Epithelial cell of esophagus (primary cell): ENCODE data around the gene PPP2R2C.

Source experiments
- DNase-seq: peaks from one replicate; pipeline ENCODE4 v3.0.0; 2010; ENCODE audit warnings: low read depth
- H3K4me3 ChIP-seq: 2 replicates; pipeline ENCODE4 v1.5.1; 2011; ENCODE audit warnings: mild to moderate bottlenecking, low read length, control low read depth
- TF ChIP-seq, protein P1 (sequence below): IDR thresholded peaks from 2 replicates; pipeline ENCODE4 v1.5.1; 2011; ENCODE audit warnings: low read depth, mild to moderate bottlenecking, low read length, control low read depth, inconsistent platforms; ENCODE audit not compliant: insufficient read depth; ENCODE audit errors: missing control alignments

The PPP2R2C gene

DNA sequence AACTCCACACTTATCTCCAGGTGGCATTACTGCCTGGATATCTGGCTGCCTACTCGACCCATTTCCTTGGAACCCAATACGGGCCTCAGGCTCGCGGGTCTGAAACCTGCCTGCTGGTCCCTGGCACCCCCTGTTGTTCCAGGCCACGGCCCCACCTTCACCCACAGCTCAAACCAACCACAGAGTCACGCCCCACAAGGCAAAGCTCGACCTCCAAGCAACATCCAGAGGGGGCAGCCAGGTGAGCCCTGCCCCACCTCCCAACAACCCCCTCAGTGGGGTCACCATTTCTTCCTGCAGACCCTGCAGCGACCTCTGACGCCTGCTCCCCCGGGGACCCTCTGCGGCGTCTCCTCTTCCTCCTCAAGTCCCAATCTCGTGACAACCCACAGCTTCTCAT, 126.5 kb downstream of the PPP2R2C start:
- DNase-seq, result no peak
- TF ChIP-seq, protein P1, sequence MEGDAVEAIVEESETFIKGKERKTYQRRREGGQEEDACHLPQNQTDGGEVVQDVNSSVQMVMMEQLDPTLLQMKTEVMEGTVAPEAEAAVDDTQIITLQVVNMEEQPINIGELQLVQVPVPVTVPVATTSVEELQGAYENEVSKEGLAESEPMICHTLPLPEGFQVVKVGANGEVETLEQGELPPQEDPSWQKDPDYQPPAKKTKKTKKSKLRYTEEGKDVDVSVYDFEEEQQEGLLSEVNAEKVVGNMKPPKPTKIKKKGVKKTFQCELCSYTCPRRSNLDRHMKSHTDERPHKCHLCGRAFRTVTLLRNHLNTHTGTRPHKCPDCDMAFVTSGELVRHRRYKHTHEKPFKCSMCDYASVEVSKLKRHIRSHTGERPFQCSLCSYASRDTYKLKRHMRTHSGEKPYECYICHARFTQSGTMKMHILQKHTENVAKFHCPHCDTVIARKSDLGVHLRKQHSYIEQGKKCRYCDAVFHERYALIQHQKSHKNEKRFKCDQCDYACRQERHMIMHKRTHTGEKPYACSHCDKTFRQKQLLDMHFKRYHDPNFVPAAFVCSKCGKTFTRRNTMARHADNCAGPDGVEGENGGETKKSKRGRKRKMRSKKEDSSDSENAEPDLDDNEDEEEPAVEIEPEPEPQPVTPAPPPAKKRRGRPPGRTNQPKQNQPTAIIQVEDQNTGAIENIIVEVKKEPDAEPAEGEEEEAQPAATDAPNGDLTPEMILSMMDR, result no peak
- no peak overlapping the region for H3K4me3 ChIP-seq

DNA sequence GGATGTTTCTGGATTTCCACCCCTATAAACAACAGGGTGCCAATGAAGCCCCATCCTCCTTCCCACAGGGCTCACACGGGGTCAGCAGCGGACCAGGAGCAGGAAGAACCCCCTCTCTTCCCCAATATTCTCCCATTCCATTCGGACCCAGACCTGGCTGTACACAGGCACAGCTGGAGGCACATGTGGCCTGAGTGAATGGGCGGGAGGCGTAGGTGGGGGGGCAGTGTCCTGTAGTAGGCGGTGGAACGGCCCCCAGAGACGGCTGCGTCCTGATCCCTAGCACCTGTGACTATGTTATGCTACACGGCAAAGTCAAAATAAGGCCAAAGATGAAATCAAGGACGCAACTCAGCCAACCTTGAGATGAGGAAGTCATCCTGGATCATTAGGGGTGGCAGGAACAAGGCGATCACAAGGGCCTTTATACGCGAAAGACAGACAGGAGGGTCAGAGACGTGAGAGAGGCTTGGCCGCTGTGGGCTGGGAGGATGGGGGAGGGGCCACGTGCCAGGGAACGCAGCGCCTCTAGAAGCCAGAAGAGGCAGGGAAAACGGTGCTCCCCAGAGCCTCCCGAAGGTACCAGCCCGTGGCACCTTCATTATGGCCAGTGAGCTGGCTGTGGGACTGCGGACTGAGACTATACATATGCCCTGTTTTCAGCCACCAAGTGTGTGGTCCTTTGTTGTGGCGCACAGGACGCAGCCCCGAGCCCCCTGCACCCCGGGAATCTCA, 127.2 kb downstream of the PPP2R2C start:
- no peak for DNase-seq
- TF ChIP-seq, protein P1, result no peak
- no peak overlapping the region for H3K4me3 ChIP-seq

DNA sequence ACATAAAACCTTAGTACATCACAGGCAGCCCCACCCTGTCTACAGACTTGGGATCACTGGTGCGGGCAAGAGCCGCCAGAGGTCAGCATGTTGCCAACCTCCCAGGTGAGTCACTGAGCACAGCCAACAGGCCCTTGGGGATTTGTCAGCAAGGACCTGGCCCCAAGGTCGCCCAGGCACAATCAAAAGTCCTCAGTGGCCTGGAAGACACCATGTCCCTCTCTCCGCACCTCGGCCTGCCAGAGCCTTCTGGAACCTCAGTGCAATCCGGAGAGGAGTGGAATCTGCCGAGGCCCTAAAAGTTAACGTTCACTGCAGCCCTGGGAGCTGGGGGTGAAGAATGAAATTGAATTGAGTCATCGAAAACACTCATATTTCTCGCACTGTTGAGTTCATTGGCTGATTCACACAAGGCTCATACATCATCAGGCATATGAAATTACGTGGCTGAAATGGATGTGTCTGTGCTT, 128.4 kb downstream of the PPP2R2C start:
- TF ChIP-seq, protein P1, result no peak
- DNase-seq, result peak; percentile 73
- no peak overlapping the region for H3K4me3 ChIP-seq

DNA sequence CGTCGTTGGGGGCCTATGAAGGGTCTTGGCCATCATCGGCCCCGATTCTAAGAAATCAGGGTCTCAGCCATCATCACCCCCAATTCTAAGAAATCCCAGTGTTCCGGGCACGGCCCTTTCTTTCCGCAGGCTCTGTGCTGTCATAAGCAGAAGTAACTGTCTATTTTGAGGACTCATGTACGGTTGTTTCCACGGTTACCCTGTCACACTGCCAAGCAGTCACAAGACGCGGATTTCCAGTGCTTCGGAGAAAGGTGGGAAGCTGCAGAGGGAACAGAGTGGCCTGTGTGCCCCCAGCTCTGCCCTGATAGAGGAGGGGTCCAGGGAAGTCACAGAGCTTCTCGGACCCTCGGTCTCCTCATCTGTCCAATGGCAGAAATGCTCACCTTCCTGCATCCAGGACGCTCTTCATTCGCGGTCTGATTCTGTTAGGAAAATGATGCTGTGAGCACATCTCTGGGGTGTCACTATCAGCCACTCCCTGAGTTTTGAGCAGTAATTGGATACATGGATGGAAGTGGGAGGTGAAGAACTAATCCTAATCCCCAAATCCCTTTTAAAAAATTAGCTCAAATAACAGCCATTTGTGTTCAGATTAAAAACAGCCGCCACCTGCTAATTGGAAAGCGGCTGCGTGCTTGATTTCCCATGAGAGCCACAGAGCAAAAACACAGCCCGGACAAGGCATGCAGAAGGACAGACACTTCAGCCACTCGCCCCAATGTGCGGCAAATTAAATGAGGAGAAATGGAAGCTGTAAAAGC, 129.7 kb downstream of the PPP2R2C start:
- TF ChIP-seq, protein P1, result no peak

DNA sequence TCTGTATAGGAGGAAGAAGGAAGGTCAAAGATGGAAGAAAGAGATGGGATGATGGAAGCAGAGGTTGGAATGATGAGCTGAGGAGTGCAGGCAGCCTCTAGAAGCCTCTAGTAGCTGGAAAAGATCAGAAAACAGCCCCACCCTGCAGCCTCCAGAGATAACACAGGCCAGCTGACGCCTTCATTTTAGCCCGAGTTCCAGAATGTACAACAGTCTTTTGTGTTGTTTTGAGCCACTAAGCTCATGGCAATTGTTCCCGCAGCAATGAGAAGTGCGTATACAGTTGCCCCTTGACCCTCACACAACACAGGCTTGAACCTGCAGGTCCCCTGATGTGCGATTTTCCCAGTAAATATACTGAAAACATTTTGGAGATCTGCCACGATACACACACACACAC, 130.7 kb downstream of the PPP2R2C start:
- H3K4me3 ChIP-seq, result no peak overlapping the region
- no peak for DNase-seq
- TF ChIP-seq, protein P1, result no peak

More for the DNA sequence above, 129.7 kb downstream of the PPP2R2C start:
- no peak for DNase-seq
- no peak overlapping the region for H3K4me3 ChIP-seq

DNA sequence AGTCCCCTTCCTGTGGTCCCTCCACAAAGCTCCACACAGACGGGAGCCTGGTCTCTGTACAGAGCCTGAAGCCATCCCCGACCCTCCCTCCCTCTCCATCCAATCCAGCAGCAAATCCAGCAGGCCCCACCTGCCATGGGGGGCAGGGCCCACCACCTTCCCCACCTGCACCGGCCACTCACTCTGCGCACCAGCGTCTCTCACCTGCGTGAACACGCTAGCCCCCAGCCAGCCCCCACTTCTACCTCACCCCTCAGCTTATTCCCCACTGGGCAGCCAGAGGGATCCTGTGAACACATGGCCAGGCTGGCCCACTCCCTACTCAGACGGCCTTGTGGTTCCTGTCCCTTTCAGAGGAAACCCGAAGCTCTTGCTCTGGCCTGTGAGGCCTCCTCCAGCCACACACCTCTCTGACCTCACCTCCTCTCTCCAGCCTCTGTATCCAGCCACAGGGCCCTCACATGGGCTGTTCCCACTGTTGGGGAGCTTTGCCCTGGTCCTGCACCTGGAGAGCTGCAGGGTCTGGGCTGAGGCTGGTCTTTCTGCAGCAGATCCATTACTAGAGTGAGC, 131.9 kb downstream of the PPP2R2C start:
- TF ChIP-seq, protein P1, result no peak
- no peak overlapping the region for H3K4me3 ChIP-seq
- DNase-seq, result no peak
